GM18867 (cell line): Measurements from ENCODE around the gene ELK3.

ENCODE experiments used
- ATAC-seq: cut with Tn5 transposase; IDR thresholded peaks from one replicate; pipeline ENCODE4 v1.9.1; 2021; ENCODE audit warnings: mild to moderate bottlenecking, moderate library complexity; ENCODE audit not compliant: unreplicated experiment

Gene ELK3

DNA sequence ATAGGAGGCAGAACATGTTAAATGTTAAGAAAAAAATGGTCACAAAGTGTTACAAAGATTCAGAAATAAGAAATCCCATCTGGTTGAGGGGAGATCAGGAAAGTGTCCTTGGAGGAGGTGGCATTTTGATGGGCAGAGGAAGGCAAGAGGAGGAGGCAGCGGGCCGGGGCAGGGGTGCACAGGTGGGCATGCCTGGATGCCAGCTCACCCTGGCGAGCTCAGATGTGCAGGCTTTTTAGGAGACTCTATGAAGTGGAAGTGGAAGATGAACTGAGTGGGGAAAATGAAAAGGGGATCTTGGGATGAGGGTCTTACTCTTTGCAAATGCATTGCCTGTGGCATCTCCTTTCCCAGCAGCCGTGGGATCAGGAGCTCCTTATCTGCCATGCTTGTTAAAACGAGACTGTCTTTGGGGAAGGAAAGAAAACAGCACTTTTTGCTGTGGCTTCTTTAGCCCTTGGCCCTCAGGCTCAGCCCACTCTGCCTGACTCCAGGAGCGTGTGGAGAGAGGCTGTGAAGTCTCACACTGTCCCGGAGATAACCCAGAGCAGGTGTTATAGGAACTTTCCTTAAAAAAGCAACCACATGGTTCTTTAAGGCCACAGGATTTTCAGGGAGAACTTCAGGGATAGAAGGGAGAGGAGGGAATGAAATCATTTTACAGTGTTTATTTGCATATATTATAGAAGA lies 62.6 kb downstream of the ELK3 start:
- no peak for ATAC-seq

DNA sequence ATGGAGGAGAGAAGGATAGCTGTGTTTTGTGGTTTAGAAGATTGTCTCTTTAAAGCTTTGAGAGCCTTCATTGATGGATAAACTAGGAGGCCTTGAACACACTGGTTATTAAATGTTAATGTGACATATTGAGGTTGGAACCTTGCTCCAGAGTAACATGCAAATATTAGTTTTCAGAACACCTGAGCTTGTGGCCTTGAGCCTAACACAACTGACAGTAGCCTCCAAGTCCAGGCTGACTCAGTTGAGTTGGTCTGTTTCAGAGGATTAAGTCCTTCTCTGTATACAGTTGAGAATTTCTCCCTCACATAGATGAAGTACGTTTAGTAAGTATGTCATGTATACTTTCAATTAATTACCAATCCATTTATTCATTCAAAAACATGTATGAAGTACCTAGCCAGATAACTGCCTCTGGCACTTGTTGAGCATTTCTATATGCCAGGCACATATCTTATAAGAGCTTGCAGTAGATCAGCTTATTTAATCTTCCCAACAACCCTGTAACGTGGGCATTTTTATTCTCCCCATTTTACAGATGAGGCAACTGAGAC lies 63.5 kb downstream of the ELK3 start:
- ATAC-seq, result no peak

GRCh38 chr12:96258104-96258961 lies 64.2 kb downstream of the ELK3 start:
- ATAC-seq, result no peak

- no peak for ATAC-seq
Observed at GRCh38 chr12:96260231-96260630, 66.1 kb downstream of the ELK3 start.

GRCh38 chr12:96260644-96261043 lies 66.5 kb downstream of the ELK3 start:
- no peak for ATAC-seq

DNA sequence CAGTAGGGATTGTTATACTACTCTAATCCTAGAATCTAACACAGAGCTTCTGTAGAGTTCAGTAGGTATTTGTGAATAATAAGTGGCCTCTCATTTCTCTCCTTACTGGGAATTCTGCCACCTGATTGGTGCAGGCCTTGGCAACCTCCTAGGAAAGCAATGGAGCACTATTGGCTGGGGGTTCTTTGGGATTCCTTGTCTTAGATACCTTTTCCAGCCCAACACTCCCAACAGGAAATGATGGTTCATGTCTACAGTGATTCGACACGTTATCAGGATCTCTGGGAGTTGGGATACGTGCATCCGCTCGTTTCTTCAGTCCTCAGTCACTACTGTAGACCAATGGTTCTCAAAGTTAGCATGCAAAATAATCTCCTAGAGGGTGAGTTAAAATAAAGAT lies 67.4 kb downstream of the ELK3 start:
- no peak for ATAC-seq

GRCh38 chr12:96263449-96263902 lies 69.3 kb downstream of the ELK3 start:
- ATAC-seq, result no peak

- ATAC-seq, result no peak
Observed at GRCh38 chr12:96265400-96265799, 71.2 kb downstream of the ELK3 start.

GRCh38 chr12:96265836-96266235 lies 71.7 kb downstream of the ELK3 start:
- ATAC-seq, result no peak

DNA sequence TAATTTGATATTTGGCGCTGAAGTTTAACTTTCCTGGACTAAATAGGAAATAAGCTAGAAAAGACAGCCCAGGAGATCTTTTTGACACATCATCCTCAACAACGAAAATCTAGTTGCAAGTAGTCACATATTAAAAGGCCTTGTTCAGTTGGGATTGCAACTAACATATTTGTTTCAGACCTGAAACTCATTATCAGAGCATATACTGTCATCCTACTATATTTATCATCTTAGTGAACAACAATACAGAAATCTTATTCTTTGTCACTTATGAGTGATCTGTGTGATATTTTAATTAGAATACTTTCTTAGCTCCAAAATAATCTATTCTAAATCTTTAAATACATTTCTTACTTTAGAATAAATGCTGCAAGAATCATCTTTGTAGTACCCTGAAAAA lies 72.1 kb downstream of the ELK3 start:
- no peak for ATAC-seq

DNA sequence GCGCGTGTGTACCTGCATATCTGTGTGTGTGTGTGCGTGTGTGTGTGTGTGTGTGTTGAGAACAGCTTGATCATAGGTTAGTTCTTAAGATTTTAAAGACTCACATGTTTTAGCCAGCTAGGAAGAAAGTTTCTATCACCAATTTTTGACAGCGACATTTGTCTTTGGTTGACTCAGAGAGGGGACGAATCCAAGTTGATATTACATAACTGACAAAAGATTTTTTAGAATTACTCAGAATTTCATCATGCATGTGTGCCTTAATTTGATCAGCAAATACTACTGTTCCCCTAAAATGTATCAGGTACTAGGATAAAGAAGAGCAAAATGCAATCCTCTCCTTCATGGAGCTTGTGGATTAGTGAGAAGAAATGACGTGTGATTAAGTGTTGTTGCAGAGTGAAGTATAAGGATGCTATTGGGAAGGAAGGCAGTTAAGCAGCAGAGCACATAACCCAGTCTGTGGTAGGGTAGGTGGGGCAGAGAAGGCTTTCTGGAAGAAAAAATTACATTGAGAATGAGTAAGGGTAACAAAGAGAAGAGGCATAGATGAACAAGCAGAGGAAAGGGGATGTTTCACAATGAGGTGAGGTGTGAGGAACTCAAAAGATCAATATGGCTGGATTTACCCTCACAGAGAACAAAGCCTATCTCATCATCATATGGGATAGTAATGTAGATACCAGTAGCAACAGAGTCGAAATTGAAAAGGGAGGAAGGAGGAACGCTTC lies 77.5 kb downstream of the ELK3 start:
- no peak for ATAC-seq

GRCh38 chr12:96274331-96274730 lies 80.2 kb downstream of the ELK3 start:
- ATAC-seq, result no peak

DNA sequence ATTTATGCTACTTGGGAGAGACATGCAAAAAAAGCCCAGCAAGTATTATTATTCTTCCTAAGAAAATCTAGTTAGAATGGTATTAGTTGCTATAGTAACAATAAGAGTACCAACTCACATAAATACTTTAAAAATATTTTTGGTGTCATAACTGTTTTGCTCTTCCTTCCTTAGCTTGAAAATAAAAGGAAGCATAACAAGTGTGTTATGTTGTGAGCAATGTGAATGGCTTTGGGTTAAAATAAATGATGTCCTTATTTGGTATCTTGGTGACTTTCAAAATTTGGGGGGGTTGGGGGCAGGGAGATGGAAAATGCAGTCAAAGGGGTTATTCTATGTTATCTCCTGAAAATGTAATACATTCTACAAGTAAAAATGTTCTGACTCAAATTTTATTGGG lies 91.0 kb downstream of the ELK3 start:
- ATAC-seq, result no peak

DNA sequence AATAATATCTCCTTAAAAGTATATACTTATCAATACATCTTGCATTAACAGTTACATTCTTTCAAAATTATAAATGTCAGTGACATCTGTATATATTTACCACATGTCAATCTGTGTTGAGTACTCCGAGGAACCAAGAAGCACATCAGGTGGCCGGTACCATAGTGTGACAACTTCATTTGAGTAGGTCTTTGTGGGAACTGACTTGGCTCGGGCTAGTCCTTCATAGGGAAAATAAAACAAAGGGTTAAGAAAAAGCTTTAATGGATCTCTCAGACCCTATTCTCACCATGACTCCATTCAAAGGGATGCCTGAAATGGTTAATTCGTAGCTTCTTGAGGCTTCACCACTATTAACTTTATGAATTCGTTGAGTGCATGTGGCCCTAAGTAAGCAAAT lies 94.9 kb downstream of the ELK3 start:
- ATAC-seq, result no peak

DNA sequence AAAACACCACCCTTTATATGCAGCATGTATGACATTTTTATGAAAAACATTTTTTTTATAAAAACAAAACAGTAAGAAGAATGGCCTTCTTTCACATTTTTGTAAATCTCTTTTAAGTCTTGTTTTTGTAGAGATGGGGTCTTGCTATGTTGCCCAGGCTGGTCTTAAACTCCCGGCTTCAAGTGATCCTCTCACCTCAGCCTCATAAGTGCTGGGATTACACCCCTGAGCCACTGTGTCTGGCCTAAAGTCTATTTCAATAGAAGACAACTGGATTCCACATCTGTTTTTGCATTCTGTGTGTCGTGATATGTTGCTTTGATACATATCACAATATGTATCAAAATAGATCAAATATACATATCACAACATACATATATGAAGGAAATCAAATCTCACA lies 98.9 kb downstream of the ELK3 start:
- no peak for ATAC-seq

GRCh38 chr12:96294831-96295230 lies 100.7 kb downstream of the ELK3 start:
- no peak for ATAC-seq

DNA sequence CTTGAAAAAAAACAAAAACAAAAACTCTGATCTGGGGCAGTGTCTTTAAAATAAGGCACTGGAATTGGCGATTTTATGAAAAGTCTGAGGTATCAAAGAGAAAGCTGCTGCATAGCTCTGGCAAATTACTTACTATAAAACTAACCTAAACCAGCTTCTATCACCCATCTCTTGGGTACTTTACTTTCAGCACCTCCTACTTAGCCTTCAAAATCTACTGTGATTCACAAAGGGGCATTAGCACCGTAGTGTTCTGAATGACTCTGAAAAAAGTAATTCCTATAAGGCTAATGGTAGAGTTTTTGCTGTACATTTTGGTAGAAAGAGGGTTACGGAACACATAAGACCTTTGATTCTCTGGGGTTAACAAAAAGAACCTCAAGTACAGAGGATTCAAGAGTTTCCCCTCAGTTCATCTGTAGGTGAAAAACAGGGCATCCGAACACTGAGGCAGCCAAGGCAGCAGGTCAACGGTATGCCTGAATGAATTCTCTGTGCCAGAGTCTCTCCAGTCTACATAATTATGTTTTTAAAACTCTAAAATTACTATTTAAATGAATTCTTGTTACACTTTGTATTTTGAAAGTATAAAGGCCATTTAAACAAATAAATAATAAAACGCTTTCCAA lies 101.5 kb downstream of the ELK3 start:
- ATAC-seq, result no peak

- no peak for ATAC-seq
Observed at GRCh38 chr12:96297504-96297903, 103.3 kb downstream of the ELK3 start.

GRCh38 chr12:96300064-96300463 lies 105.9 kb downstream of the ELK3 start:
- no peak for ATAC-seq

GRCh38 chr12:96301732-96302131 lies 107.6 kb downstream of the ELK3 start:
- no peak for ATAC-seq
